A673 (cell line): ENCODE measurements around the gene SETD4. TPM values are rescaled to one million over a fixed set of nuclear protein-coding genes. Genes with fewer than 3 reads are reported as not detected.

Source experiments
- BruUV-seq: library from RNA; stranded (reverse); fragments of 400-500 nt; replicated peaks from 2 replicates; lab custom pipeline; 2021; lab: Mats Ljungman, UMichigan
- CTCF ChIA-PET: fragments of 300-600 bp; sonication (Branson Sonifier 250); formaldehyde crosslinking; loops from one replicate; lab custom pipeline; 2022; ENCODE audit warnings: antibody characterized with exemption; lab: Charles Lee
- POLR2A ChIA-PET: fragments of 300-600 bp; sonication (Branson Sonifier 250); formaldehyde crosslinking; loops from one replicate; lab custom pipeline; 2022; ENCODE audit warnings: antibody characterized with exemption; ENCODE audit not compliant: low non-redundant PET; lab: Charles Lee
- DNase-seq: peaks from one replicate; pipeline ENCODE4 v3.0.0-alpha.2; 2015; ENCODE audit warnings: low spot score
- H3K27ac ChIP-seq: fragments of 200-600 bp; sonication (generic); 2 replicates; pipeline ENCODE4 v1.5.1; 2016; ENCODE audit warnings: mixed run types, low read depth, mild to moderate bottlenecking, mixed read lengths, antibody characterized with exemption, low read length; ENCODE audit not compliant: poor library complexity, severe bottlenecking
- H3K27me3 ChIP-seq: fragments of 200-600 bp; sonication (generic); replicated peaks from 2 replicates; pipeline ENCODE4 v1.6.1; 2017; ENCODE audit warnings: mixed run types, low read depth, mild to moderate bottlenecking, mixed read lengths, antibody characterized with exemption, low read length; ENCODE audit not compliant: insufficient read depth, poor library complexity
- H3K36me3 ChIP-seq: fragments of 200-600 bp; sonication (generic); 2 replicates; pipeline ENCODE4 v1.6.1; 2016; ENCODE audit warnings: mixed run types, mild to moderate bottlenecking, mixed read lengths, antibody characterized with exemption, low read length; ENCODE audit not compliant: insufficient read depth, poor library complexity, severe bottlenecking
- H3K4me1 ChIP-seq: fragments of 200-600 bp; sonication (generic); 2 replicates; pipeline ENCODE4 v1.6.1; 2017; ENCODE audit warnings: mixed run types, mild to moderate bottlenecking, mixed read lengths, antibody characterized with exemption, low read length; ENCODE audit not compliant: insufficient read depth, poor library complexity, severe bottlenecking
- H3K4me3 ChIP-seq: fragments of 200-600 bp; sonication (generic); 2 replicates; pipeline ENCODE4 v1.5.1; 2016; ENCODE audit warnings: low read depth, mixed run types, mild to moderate bottlenecking, mixed read lengths, low read length; ENCODE audit not compliant: poor library complexity, severe bottlenecking
- H3K9me3 ChIP-seq: fragments of 200-600 bp; sonication (generic); 2 replicates; pipeline ENCODE4 v1.6.1; 2016; ENCODE audit warnings: mixed run types, low read depth, mild to moderate bottlenecking, mixed read lengths, antibody characterized with exemption, low read length; ENCODE audit not compliant: poor library complexity, severe bottlenecking
- EZH2 ChIP-seq: fragments of 200-600 bp; sonication (generic); IDR thresholded peaks from 2 replicates; pipeline ENCODE4 v1.6.1; 2017; ENCODE audit warnings: borderline replicate concordance, low read depth, mild to moderate bottlenecking, mixed read lengths, antibody characterized with exemption, low read length; ENCODE audit not compliant: poor library complexity, severe bottlenecking
- intact Hi-C: fragments of 100-400 bp; cut with micrococcal nuclease; formaldehyde crosslinking; loops from one replicate; pipeline ENCODE4 v1.10.0; 2022; ENCODE audit not compliant: unreplicated experiment
- total RNA-seq: library from RNA; stranded (reverse); gene quantifications from 2 replicates; pipeline ENCODE4 v1.2.3, GENCODE V29; 2021
- TF ChIP-seq, protein P1 (sequence below): fragments of 300-800, 200-600 bp; sonication (generic); conservative IDR thresholded peaks from 2 replicates; pipeline ENCODE4 v1.5.1; 2017; ENCODE audit warnings: low read depth, mild to moderate bottlenecking, antibody characterized with exemption, low read length, moderate library complexity, mixed read lengths

SETD4 gene
- total RNA-seq, 1 experiment from 2014 or later: 29.3 TPM

- BruUV-seq: no TSS peak
- intact Hi-C loops: no loop called here
- CTCF ChIA-PET: interaction anchor here (1.2 kb wide), 1 partner anchor 1277 kb away, joined by 3 read pairs; no protein-coding TSS in a partner anchor
These were observed 37.8 kb downstream of the SETD4 start for GRCh38 chr21:36022427-36023091.

GRCh38 chr21:36021251-36021837 lies 39.0 kb downstream of the SETD4 start:
- Histone ChIP-seq H3K27ac (no peak overlapping the region), H3K4me3 (no peak overlapping the region), H3K4me1 (no peaks in the 10 kb centered on the region), H3K9me3 (no peaks in the 10 kb centered on the region), H3K36me3 (no peaks in the 10 kb centered on the region), H3K27me3 (no peaks in the 10 kb centered on the region)
- TF ChIP-seq, protein P1, sequence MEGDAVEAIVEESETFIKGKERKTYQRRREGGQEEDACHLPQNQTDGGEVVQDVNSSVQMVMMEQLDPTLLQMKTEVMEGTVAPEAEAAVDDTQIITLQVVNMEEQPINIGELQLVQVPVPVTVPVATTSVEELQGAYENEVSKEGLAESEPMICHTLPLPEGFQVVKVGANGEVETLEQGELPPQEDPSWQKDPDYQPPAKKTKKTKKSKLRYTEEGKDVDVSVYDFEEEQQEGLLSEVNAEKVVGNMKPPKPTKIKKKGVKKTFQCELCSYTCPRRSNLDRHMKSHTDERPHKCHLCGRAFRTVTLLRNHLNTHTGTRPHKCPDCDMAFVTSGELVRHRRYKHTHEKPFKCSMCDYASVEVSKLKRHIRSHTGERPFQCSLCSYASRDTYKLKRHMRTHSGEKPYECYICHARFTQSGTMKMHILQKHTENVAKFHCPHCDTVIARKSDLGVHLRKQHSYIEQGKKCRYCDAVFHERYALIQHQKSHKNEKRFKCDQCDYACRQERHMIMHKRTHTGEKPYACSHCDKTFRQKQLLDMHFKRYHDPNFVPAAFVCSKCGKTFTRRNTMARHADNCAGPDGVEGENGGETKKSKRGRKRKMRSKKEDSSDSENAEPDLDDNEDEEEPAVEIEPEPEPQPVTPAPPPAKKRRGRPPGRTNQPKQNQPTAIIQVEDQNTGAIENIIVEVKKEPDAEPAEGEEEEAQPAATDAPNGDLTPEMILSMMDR: no peak
- TF ChIP-seq EZH2: no peak
- no TSS peak for BruUV-seq
- DNase-seq: no peak
- POLR2A ChIA-PET: no interaction called here
- intact Hi-C loops: no loop called here
- CTCF ChIA-PET: no interaction called here

More at GRCh38 chr21:36022427-36023091, 37.8 kb downstream of the SETD4 start:
- no peak for DNase-seq
- POLR2A ChIA-PET: no interaction called here
- TF ChIP-seq EZH2: no peak
- TF ChIP-seq, protein P1: no peak
- Histone ChIP-seq H3K36me3 (no peaks in the 10 kb centered on the region), H3K27me3 (no peaks in the 10 kb centered on the region), H3K27ac (no peak overlapping the region), H3K9me3 (no peaks in the 10 kb centered on the region), H3K4me3 (no peak overlapping the region), H3K4me1 (no peaks in the 10 kb centered on the region)

GRCh38 chr21:36015045-36015444 lies 45.3 kb downstream of the SETD4 start:
- Histone ChIP-seq H3K27ac (no peak overlapping the region), H3K4me3 (no peak overlapping the region), H3K27me3 (no peaks in the 10 kb centered on the region), H3K4me1 (no peaks in the 10 kb centered on the region), H3K36me3 (no peaks in the 10 kb centered on the region), H3K9me3 (no peaks in the 10 kb centered on the region)
- ChIA-PET CTCF (no interaction called here), POLR2A (no interaction called here)
- no TSS peak for BruUV-seq
- TF ChIP-seq, protein P1: no peak
- no peak for TF ChIP-seq EZH2
- no peak for DNase-seq
- intact Hi-C loops: no loop called here
